Measurements from ENCODE around the gene STOX2. TPM values are rescaled to one million over a fixed set of nuclear protein-coding genes. Genes with fewer than 3 reads are reported as not detected.

STOX2 gene
- total and polyA plus RNA-seq, 5 donors = 2.5 to 19.1 (median 17.0) TPM

DNA sequence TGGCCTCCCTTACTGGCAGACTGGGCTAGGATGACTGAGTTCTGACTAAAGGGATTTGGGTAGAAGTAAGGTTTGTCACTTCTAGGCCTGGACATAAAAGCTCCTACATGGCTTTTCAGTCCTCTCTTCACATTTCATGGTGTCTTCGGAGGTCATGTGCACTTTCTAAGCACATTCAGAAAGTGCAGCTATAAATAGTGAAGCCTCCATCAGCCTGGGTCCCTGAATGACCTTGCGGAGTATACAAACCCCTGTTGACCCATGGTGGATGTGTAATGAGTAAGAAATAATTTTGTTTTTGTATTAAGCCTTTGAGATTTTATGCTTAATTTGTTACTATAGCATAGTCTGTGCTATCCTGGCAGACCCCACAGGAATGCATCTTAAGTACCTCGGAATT, 154.0 kb downstream of the STOX2 start:
- intact Hi-C loops (cut with DNase I) = no loop called here
- no peak for DNase-seq
- Histone ChIP-seq H3K27ac (ENCODE audit: low read length) (no peak overlapping the region), H3K4me1 (ENCODE audit: control insufficient read depth, insufficient read depth, low read length) (peaks cover 2% of the 10 kb centered on the region), H3K4me3 (ENCODE audit: low read length) (no peak overlapping the region), H3K9me3 (ENCODE audit: control insufficient read depth, low read length) (no peaks in the 10 kb centered on the region), H3K27me3 (ENCODE audit: control insufficient read depth, insufficient read depth) (no peaks in the 10 kb centered on the region)
- WGBS = 87% methylated on average over 3 of the region's 3 CpGs
- ATAC-seq = no peak

DNA sequence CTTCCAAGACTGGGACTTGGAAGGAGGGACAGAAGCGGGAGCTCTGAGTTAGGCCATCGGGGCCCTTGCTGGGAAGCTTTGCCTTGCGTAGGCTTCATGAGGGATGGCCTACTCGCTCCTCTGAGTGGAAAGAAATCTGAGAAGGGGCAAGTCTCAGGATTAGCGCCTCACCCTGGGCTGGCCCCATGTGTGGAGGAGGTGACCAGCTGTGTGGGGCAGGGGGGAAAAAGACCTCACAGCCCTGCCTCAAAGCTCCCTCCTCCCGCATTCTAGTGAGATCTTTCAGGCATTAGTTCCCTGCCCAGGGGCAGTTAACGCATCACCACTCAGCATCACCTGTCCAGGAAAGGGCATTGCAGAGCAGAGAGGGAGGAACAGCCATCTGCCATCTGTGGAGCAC, 156.5 kb downstream of the STOX2 start:
- H3K4me1 ChIP-seq (ENCODE audit: control insufficient read depth, insufficient read depth, low read length) = peaks cover 2% of the 10 kb centered on the region
- no peaks in the 10 kb centered on the region for H3K27me3 ChIP-seq (ENCODE audit: control insufficient read depth, insufficient read depth)
- 91% methylated on average over 7 of the region's 7 CpGs for WGBS
- ATAC-seq (no peak), DNase-seq (no peak)
- intact Hi-C loops (cut with DNase I) = no loop called here
- H3K9me3 ChIP-seq (ENCODE audit: control insufficient read depth, low read length) = no peaks in the 10 kb centered on the region
- H3K27ac ChIP-seq (ENCODE audit: low read length) = no peak overlapping the region
- H3K4me3 ChIP-seq (ENCODE audit: low read length) = no peak overlapping the region

DNA sequence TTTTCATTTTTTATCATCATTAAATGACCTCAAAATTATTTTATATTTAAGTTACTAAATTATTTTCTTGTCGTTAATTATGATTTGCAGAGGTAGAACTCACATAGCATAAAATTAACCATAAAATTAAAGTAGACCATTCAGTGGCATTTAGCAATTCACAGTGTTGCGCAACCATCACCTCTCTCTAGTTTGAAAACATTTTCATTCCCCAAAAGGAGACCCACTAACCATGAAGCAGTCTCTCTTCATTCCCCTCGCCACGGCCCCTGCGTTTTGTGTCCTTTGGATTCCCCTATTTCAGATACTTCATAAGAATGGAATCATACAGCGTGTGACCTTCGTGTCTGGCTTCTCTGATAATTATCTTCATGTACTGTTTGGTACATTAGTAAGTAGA, 157.7 kb downstream of the STOX2 start:
- intact Hi-C loops (cut with DNase I) = no loop called here
- DNase-seq = no peak
- WGBS = 88% methylated on average over 7 of the region's 7 CpGs
- H3K27me3 ChIP-seq (ENCODE audit: control insufficient read depth, insufficient read depth) = no peaks in the 10 kb centered on the region
- no peak overlapping the region for H3K27ac ChIP-seq (ENCODE audit: low read length)
- H3K9me3 ChIP-seq (ENCODE audit: control insufficient read depth, low read length) = no peaks in the 10 kb centered on the region
- H3K4me3 ChIP-seq (ENCODE audit: low read length) = no peak overlapping the region
- H3K4me1 ChIP-seq (ENCODE audit: control insufficient read depth, insufficient read depth, low read length) = peaks cover 2% of the 10 kb centered on the region
- no peak for ATAC-seq

DNA sequence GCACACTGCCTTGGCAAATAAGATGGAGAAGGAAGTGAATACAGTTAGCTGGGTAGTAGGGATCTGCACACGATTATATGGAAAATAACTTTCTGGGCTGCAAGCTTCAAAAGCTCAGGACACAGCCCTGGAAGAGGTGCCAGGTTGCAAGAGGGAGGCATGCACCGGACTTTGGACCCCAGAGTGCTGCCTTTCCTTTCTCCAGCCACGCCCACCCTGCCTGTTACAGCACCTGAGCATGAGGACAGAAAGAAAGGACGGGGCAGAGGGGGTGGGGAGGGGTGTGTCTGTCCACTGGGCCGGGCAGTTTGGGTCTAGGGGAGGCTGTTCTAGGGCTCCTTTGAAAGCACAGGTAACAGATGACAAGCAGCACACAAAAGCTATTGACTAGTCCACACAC, 159.8 kb downstream of the STOX2 start:
- intact Hi-C loops (cut with DNase I) = no loop called here
- peak in 1 of 2 donors; percentile 29 for ATAC-seq
- H3K4me3 ChIP-seq (ENCODE audit: low read length) = no peak overlapping the region
- WGBS = 93% methylated on average over 5 of the region's 5 CpGs
- DNase-seq = no peak
- H3K9me3 ChIP-seq (ENCODE audit: control insufficient read depth, low read length) = no peaks in the 10 kb centered on the region
- H3K4me1 ChIP-seq (ENCODE audit: control insufficient read depth, insufficient read depth, low read length) = no peaks in the 10 kb centered on the region
- no peak overlapping the region for H3K27ac ChIP-seq (ENCODE audit: low read length)
- H3K27me3 ChIP-seq (ENCODE audit: control insufficient read depth, insufficient read depth) = no peaks in the 10 kb centered on the region

DNA sequence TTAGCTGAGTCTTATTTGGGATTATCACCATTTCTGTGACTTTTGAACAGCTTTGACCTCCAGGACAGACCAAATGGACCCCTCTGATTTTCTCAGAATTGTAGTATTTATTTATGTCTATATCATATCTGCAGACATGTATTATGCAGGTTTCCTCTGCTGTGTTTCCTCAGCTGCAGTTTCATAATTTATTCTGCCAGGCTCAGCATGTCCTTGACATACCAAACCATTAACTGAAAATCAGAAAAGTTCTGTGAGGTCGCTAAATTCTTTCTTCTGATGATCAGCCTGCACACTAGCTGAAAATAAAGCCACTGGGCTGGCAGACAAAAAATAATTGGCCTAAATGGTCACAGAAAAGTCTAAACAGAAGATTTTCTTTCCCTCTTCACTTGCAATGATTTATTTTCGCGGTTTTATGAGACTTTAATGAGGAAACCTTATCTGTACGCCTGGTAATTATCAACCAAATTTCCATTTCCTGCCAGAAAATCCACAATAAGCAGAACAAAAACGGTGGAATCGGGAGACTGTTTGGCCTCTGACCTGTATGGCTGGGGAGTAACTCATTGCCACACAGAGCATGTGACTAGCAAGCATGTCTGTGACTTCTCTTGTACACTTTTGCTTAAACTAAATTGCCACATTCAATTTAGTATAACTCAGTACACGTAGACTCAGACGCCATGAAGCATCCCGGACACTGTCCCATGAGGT, 161.6 kb downstream of the STOX2 start:
- no peaks in the 10 kb centered on the region for H3K27me3 ChIP-seq (ENCODE audit: control insufficient read depth, insufficient read depth)
- DNase-seq (no peak), ATAC-seq (peak in 1 of 2 donors; percentile 21)
- no peaks in the 10 kb centered on the region for H3K9me3 ChIP-seq (ENCODE audit: control insufficient read depth, low read length)
- no peaks in the 10 kb centered on the region for H3K4me1 ChIP-seq (ENCODE audit: control insufficient read depth, insufficient read depth, low read length)
- 49% methylated on average over 9 of the region's 9 CpGs for WGBS
- H3K27ac ChIP-seq (ENCODE audit: low read length) = no peak overlapping the region
- no peak overlapping the region for H3K4me3 ChIP-seq (ENCODE audit: low read length)
- intact Hi-C loops (cut with DNase I) = no loop called here

DNA sequence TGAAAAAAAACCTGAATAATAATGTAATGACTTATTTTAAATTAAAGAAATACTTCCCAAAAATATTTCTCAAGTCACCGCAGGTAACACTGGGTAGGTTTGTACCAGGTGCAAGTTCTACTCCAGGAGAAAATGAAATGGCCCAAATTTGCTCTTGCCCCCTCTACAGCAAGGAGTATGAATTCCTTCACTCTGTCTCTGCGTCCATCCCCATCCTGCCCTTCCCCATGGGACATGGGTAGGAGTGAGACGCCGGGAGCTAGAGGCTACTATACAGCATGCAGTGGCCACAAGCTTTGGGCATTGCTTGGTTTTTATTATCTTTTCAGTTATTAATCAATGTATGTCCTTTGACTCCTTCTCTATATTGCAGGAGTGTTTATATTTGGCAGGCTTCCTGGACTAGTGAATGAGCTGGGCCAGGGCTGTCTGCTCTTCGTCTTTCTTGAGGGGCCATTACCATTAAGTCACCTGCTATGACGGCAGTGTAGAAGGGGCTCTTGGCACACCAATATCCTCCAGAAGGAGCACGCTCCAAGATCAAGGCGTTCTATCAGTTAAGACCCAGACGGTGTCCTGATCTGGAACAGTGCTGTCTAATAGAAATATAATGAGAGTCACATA, 162.9 kb downstream of the STOX2 start:
- Histone ChIP-seq H3K27me3 (ENCODE audit: control insufficient read depth, insufficient read depth) (no peaks in the 10 kb centered on the region), H3K4me3 (ENCODE audit: low read length) (no peak overlapping the region), H3K9me3 (ENCODE audit: control insufficient read depth, low read length) (no peaks in the 10 kb centered on the region), H3K27ac (ENCODE audit: low read length) (no peak overlapping the region), H3K4me1 (ENCODE audit: control insufficient read depth, insufficient read depth, low read length) (no peaks in the 10 kb centered on the region)
- 68% methylated on average over 9 of the region's 9 CpGs for WGBS
- DNase-seq (no peak), ATAC-seq (no peak)
- intact Hi-C loops (cut with DNase I) = no loop called here

Other genes with a start within 250 kb of the STOX2 start
- 10 to 100 TPM; 15.9 to 21.4 (median 18.2) TPM for gene RWDD4, start 246.1 kb upstream of the STOX2 start, total RNA-seq
- 14.2 TPM for gene RWDD4, start 246.1 kb upstream of the STOX2 start, polyA plus RNA-seq
- 10 to 100 TPM; 18.6 to 21.4 (median 20.5) TPM for gene TRAPPC11, start 246.0 kb upstream of the STOX2 start, total RNA-seq
- 12.6 TPM for gene TRAPPC11, start 246.0 kb upstream of the STOX2 start, polyA plus RNA-seq